ENCODE data around the gene TMEM196. TPM values are rescaled to one million over a fixed set of nuclear protein-coding genes. Genes with fewer than 3 reads are reported as not detected.

TMEM196 gene
- polyA plus RNA-seq (ENCODE audit: insufficient read length in 3 of 3) = not detected

DNA sequence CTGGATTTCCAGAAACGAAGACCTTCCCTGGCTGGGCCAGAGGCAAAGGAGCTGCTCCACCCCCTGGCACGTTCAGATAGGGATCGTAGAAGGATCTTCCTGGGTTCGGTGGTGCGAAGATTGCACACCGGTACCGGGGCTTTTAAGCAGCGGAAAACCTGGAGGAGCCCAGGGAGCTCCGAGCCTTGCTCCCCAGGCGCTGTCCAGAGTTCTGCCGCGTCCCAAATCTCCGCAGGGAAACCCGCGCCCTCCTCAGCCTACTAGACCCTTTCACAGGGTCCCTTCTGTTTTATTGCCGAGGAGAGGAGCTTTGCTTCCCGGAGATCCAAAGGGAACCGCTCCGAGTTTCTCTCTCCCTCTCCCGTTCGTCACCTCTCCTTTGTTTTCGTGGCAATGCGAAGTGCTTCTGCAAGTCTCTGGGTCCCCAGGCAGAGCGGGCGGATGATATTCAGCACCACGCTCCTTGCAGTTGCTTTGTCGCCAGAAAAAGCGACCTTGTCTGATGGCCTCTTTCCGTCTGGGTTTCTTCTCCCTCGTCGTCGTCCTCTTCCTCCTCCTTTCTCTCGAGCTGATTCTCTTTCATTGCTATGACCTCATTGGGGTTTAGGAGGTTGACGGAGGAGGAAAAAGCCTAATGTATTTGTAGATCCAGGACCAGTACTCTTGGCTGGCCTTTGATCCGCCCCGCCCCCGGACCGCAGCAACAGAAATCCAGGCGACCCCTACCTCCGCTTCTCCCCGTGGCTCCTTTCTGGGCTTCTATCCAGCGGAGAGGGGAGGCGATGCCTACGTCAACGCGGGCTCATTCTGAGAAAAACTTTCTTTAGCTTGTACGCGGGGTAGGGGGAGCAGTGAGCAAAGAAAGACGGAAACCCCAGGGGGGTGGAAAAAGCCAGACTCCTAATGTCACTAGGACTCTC is at the start of gene TMEM196:
TMEM196 (minus strand) TSS at position 777 of the 920 bp plus-strand sequence. CDS start 921 bp downstream, outside the sequence.
- peak; percentile 16 to 50 (median 45) for DNase-seq (ENCODE audit: low read depth in 3 of 3, low spot score in 2 of 3)

DNA sequence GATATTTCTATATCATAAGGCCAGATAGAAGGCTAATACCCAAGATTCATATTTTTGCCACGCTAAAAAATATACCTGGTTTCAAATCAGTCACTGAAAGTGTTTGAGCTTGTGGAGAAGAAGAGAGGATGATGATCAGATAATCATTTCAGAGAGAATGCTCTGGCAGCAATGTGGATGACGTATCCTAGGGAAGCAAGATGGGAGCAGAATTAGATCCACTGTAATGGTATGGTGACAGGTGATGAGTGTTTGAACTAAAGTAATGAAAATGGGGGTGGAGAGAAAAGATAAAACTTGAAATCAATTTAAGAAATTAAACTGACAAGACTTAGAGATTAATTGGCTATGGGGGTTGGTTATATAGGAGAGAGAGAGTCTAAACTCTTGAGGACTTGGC is 42.7 kb upstream of the TMEM196 start:
- no peak for DNase-seq (ENCODE audit: low read depth in 3 of 3, low spot score in 2 of 3)

DNA sequence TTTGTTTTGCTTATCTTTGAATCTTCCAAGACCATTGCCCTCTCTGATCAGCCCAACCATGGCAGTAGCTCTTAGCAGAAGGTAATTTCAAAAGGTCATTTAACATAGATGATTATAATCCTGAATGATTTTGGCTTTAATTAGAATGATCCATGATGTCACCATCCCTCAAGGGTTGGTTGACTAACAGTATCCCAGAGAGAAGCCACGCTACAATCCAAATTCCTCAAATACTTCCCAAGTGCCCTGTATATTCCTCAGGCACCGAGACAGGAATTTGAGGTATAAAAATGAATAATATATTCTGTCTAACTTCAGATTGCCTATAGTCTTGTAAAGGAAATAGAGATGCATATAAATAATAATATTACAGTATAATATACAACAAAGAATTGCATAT is 42.1 kb upstream of the TMEM196 start:
- DNase-seq (ENCODE audit: low read depth in 3 of 3, low spot score in 2 of 3) = no peak

DNA sequence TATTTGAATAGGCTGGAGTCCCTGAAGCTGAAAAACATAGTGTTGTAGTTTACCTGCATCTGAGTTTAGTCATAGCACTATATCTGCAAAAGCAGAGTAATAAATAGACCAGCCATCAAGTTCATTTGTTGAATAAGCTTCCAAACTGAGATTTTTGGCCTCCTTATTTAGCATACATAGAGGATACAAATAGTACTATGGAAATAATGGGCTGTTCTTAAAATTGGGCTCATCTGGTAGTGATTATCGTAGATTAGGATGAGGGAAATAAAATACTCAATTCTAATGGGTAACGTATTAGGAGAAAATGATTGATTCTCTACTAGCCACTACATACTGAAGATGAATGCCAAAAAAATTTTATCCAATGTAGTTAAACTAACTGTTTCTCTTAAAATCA is 41.4 kb upstream of the TMEM196 start:
- DNase-seq (ENCODE audit: low read depth in 3 of 3, low spot score in 2 of 3) = no peak

DNA sequence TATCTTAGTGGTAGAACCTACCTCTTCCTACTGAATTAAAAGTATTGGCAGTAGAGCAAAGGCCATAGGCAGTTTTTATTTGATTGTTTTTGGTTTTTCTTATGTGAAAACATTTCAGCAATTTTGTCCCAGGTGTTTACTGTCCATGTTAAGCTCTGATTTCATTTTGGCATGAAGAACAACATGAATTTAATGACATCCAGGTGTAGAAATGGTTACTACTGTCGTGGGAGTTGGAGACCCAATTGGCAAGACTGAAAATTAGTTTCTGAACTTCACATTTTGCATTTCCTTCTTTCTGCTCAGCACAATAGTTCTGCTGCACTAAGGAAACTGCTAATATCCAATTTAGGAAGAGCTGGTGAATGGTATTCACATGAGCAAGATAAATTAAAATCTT is 38.0 kb upstream of the TMEM196 start:
- DNase-seq (ENCODE audit: low read depth in 3 of 3, low spot score in 2 of 3) = no peak

DNA sequence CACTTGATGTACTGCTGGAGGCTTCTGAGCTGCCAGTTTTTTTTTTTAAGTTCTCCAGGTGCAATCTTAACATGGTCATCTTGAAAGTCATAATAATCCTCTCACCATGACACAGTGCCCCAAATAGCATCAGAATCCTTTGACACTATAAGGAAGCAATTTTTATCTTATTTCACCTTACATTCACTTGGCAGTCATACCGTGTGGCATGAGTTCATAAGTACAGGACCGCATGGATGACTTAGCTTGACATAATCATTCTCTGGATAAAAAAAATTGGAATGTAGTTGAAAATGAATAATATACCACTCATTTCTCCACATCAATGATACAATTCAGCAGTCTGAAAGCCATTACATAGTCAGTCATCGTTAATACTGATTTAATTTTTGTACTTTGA is 25.6 kb upstream of the TMEM196 start:
- DNase-seq (ENCODE audit: low read depth in 3 of 3, low spot score in 2 of 3) = no peak

DNA sequence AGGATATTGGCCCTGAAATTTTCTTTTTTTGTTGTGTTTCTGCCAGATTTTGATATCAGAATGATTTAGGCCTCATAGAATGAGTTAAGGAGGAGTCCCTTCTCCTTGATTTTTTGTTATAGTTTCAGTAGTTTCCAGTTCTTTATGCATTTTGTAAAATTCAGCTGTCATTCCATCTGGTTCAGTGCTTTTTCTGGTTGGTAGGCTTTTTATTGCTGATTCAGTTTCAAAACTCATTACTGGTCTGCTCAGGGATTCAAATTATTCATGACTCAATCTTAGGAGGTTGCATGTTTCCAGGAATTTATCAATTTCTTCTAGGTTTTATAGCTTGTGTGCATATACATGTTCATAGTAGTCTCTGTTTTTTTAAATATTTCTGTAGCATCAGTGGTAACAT is 10.1 kb upstream of the TMEM196 start:
- no peak for DNase-seq (ENCODE audit: low read depth in 3 of 3, low spot score in 2 of 3)

DNA sequence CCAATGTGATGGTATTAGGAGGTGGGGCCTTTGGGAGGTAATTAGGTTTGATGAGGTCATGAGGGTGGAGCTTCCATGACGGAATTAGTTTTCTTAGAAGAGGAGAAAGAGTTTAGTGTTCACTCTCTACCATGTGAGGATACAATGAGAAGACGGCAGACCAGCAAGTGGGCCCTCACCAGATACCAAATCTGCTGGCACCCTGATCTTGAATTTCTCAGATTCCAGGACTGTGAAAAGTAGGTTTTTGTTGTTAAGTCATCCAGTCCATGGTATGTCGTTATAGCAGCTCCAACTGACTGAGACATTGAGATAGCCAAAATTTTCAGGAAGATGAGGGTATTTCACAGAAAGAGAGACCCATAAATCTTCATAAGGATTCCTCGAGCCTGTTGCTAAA is 3.6 kb upstream of the TMEM196 start:
- DNase-seq (ENCODE audit: low read depth in 3 of 3, low spot score in 2 of 3) = no peak

DNA sequence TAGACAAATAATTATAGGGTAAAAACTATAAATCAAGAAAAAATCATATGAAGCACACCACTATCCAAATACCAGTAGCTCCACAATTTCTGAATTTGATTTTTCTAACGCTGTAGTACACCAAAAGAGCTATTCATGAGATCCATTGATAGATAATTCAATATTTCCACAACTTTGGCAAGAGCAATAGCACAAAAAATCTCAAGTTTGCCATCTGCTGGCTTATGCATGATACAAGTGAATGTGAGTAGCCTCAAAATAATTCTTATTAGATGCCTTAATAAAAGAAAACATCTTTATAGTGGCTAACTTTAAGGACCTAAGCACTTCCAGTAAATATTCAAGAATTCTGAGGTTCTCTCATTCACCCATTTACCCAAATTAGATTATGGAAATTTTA is 2.2 kb upstream of the TMEM196 start:
- DNase-seq (ENCODE audit: low read depth in 3 of 3, low spot score in 2 of 3) = no peak

DNA sequence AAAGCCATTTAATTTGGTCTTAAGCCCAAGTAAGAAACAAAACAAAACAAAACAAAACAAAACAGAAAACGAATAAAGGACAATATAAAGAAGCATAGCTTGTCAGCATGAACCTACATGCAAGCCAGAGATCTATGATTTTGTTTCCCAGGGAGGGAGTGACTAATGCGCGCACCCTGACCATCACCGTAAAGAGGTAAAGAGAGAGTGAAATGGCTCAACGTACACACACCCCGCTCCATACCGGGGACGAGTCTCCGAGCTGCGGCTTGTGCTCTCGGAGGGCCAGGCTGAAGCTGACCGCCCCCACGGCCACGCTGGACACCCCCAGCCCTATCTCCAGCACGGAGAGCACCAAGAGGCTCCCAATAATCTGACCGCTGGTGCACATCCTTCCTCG is 1.1 kb downstream of the TMEM196 start:
- no peak for DNase-seq (ENCODE audit: low read depth in 3 of 3, low spot score in 2 of 3)

DNA sequence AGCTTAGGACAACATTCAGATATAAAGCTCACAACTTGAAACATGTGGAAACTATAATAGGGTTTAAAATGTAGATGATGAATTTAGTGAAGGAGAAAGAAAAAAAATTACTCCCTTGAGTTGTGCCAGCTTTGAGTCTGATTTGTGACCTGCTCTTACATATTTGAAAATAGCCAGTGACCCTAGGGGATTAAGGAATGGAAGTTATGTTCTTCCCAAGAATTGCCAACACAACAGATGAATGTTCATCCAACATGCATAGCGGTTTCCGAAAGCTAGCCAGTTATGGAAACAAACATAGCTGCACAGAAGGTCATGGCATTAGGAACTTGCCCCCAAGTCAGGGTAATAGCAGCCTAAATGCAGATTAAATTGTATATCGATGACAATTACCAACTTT is 10.8 kb downstream of the TMEM196 start:
- no peak for DNase-seq (ENCODE audit: low read depth in 3 of 3, low spot score in 2 of 3)

DNA sequence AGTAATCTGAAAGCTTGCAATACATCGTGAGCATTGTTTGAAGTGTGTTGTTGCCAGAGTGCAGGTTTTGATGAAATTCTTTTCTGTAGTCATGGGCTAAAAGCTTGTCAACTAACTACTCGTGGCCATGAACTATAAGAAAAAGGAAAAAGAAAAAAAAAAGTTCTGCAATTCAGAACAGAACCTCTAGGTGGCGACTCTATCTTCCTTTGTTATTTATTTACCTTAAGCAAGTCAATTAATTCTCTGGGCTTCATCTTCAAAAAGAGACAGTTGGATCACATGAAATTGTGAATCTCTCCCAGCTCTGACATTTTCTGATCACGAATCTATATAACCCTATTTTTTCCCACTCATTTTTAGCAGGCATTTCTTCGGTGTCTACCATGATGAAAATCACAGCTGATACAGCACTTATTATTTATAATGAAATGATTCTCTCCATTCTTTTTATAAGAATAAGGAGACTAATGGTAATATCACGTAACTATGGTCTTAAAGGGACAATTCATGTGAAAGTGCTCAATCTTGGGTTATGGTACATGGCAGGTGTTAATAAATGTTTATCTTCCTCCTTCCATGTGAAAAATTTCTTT is 18.8 kb downstream of the TMEM196 start:
- DNase-seq (ENCODE audit: low read depth in 3 of 3, low spot score in 2 of 3) = no peak

DNA sequence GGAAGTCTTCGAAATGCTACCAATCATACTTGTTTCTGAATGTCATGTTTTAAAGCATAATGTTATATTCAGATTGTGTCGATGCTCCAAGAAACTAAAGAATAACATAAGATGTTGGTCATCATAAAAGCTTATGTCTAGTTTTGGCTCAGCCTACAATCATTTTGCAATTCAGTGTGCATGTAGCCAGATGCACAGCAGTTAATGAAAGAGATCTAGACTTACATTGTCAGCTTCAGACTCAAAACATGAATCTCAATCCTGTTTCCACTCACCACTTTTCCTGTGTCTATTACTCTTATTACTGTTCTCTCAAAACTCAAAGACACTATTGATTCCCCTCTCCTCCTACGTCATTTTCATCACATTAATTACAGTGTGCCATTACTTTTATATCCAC is 21.4 kb downstream of the TMEM196 start:
- no peak for DNase-seq (ENCODE audit: low read depth in 3 of 3, low spot score in 2 of 3)

DNA sequence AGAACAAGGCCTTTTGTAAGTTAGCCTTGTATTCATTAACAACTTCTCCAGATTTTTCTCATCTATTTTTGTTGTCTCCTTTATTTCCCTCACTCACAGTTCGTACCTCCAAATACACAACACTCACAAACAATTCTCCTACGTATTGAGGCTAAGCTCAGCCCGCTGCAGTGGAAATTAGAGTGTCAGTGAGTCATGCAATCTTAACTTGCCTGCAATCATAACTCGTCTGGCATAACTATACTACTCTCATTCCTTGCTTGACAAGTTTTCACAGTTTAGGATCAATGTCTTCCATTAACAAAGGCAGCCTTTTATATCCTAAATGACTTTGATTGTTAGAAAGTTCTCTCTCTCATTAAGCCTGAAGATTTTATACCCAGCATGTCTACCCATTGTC is 23.8 kb downstream of the TMEM196 start:
- DNase-seq (ENCODE audit: low read depth in 3 of 3, low spot score in 2 of 3) = no peak

DNA sequence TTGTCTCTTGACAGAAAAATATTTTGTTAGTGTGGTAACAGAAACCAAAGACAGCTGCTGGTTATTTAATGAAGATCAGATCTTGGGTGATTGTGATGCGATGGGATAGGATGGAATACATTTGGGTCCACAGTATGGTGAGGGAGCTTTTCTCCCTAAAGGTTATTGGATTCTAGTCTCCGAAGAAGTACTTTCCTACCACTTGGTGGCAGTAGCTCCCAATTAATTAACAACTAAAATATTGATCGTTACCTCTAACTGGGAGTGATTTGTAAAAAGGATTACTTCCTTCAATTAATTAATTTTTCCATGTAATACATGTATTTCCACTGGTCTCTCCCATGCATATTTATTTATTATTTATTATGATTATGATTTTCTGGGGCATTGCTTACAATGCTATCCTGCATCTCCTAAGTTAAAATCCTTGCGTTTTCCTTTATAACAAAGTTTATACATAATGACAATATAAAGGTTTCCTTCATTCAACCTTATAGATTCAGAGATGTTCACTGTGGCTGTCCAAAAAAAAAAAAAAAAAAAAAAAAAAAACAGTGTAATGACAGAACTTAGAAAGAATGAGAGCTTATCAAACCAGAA is 25.6 kb downstream of the TMEM196 start:
- no peak for DNase-seq (ENCODE audit: low read depth in 3 of 3, low spot score in 2 of 3)

DNA sequence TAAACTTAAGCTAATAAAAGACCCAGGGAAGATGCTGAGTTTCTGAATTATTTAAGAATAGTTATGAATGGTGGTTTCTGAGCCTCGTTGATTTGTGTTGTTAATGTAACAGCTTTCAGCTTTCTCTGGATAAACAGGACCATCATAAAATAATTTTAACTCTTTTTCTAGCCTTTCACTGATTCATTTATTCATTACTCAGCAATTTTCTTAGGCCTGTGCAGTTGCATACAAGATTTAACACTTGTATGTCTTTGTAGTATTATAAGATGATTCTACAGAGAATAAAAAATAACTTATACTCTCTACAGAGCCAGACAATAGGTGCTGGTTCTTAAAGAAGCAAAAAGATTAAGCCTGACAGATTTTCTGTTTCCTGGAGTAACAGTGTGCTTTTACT is 29.3 kb downstream of the TMEM196 start:
- no peak for DNase-seq (ENCODE audit: low read depth in 3 of 3, low spot score in 2 of 3)

DNA sequence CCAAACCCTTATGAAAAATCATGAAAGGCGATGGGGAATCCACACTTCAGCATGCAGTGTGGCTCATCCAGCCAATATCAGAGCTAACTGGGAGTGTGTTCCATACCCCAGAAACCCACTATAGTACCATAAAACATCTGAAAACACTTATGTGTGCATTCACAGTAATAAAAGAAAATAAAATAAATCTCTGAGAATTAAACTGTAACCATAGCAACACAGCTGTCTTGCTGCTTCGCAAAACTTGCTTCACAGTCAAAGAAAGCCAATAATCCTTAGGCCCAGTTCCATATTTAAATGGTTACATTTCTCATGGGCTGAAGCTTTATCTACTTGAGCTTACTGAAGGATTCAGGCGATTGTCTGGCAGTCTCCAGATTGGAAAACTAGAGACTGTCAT is 44.7 kb downstream of the TMEM196 start:
- no peak for DNase-seq (ENCODE audit: low read depth in 3 of 3, low spot score in 2 of 3)

DNA sequence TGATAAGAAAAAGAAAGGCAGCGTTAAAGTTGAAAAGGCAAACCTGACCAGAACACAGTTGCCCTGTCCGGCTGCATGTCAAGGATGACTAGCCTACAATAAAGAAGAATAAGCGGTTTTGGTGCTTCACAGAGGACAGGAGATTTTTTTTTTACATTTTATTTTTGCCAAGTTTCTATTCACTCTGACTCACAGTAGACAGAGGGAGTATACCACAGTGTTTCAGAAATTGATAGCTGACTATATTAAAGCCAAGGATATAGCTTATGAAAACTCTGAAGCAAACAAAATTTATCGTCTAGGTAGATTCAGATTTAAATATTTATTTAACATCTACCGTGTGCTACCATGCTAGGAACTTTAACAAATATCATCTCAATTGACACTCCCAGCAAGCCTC is 47.6 kb downstream of the TMEM196 start:
- no peak for DNase-seq (ENCODE audit: low read depth in 3 of 3, low spot score in 2 of 3)

DNA sequence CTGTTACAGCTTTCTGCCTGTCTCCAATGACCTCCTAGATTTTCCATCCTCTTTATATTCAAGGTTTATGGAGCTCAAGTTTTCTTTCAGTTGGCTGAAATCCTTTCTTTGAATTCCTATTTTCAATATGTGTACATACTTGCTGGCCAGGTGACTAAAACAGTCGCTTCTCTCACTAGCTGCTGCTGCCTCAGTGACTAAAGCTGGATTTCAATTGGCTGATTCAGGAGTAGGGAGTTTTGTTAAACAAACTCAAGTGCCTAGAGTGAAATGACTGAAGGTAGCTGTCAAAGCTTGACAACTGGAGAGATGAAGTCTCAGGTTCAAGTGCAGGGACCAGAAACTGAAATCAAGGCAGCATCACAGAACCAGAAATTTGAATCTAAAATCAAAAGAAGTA is 57.9 kb downstream of the TMEM196 start:
- DNase-seq (ENCODE audit: low read depth in 3 of 3, low spot score in 2 of 3) = no peak

DNA sequence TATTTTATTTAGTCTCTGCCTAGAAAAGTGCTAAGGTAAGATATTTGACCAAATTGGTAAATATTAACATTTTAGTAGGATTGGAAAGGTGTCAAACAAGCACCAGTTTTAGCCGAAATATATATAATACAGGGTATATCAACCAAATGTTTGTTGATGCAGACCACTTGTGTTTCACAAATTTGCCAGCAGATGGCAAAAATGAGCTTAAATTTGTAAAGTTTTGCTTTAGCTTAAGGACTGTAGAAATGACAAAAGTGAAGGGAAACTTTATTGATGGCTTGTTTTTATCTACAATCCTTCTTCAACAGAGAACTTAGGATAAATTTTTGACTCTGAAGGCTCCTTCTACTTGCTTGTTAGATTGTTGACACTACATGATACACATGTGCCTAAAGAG is 59.7 kb downstream of the TMEM196 start:
- DNase-seq (ENCODE audit: low read depth in 3 of 3, low spot score in 2 of 3) = peak in 1 of 3 donors; percentile 27

DNA sequence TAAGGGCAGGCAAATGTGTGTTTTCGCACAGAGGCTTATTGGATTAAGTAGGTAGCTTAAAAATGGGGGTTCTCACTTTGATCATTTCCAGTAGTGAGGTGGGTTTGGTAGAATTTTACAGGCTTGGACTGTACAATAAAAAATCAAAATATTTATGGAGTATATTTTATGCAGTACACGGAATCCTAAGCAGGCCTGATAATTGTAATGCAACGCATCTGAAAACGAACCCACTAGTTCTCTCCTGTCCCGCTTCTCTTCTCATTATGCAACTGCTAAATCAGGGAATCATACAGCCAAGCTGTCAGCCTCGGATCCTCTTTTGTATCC is 64.2 kb downstream of the TMEM196 start:
- DNase-seq (ENCODE audit: low read depth in 3 of 3, low spot score in 2 of 3) = no peak
